CD4-positive, alpha-beta T cell treated with Interleukin-10 for 1 hour (primary cell): Measurements from ENCODE around the gene C11orf24.

ENCODE experiments used
- DNase-seq: peaks from one replicate; pipeline ENCODE4 v3.0.0-alpha.2; 2020

C11orf24 gene

GRCh38 chr11:68242616-68243015 lies 29.2 kb downstream of the C11orf24 start:
- no peak for DNase-seq

GRCh38 chr11:68231621-68232020 lies 40.2 kb downstream of the C11orf24 start:
- no peak for DNase-seq

- no peak for DNase-seq
These were observed 42.2 kb downstream of the C11orf24 start for GRCh38 chr11:68229601-68230000.

GRCh38 chr11:68226421-68226820 lies 45.4 kb downstream of the C11orf24 start:
- DNase-seq: no peak

- DNase-seq: no peak
These were observed 47.2 kb downstream of the C11orf24 start for GRCh38 chr11:68224606-68225005.

- no peak for DNase-seq
These were observed 48.5 kb downstream of the C11orf24 start for GRCh38 chr11:68223275-68223674.

- no peak for DNase-seq
These were observed 50.4 kb downstream of the C11orf24 start for GRCh38 chr11:68221406-68221805.

- DNase-seq: no peak
These were observed 55.4 kb downstream of the C11orf24 start for GRCh38 chr11:68216171-68216938.

GRCh38 chr11:68215524-68216170 lies 56.1 kb downstream of the C11orf24 start:
- no peak for DNase-seq

- peak; percentile 12 for DNase-seq
These were observed 56.7 kb downstream of the C11orf24 start for GRCh38 chr11:68215087-68215445.

GRCh38 chr11:68214173-68215086 lies 57.3 kb downstream of the C11orf24 start:
- DNase-seq: no peak

- peak; percentile 86 for DNase-seq
These were observed 58.1 kb downstream of the C11orf24 start for GRCh38 chr11:68213555-68214172.

- peak; percentile 71 for DNase-seq
These were observed 58.6 kb downstream of the C11orf24 start, which contains the start of gene KMT5B for GRCh38 chr11:68213135-68213515. KMT5B (minus strand) TSS chr11:68213296; CDS start chr11:68190076, 23,220 bp downstream.

- peak; percentile 70 for DNase-seq
These were observed 59.2 kb downstream of the C11orf24 start for GRCh38 chr11:68212421-68213134.

GRCh38 chr11:68211546-68211945 lies 60.2 kb downstream of the C11orf24 start:
- DNase-seq: no peak
